GM18951 (cell line): ENCODE data around the gene CYP21A2.
"Not testable (repeated sequence)": the region's sequence is repeated elsewhere in the genome, so short reads cannot be mapped to it uniquely, and the experiment has no call there.

Experiments
- POLR2A ChIP-seq: IDR thresholded peaks from 4 replicates; pipeline ENCODE4 v1.6.1; 2011; ENCODE audit warnings: mild to moderate bottlenecking; ENCODE audit not compliant: insufficient read length, insufficient read depth; ENCODE audit errors: extremely low read depth
- in situ Hi-C: fragments of 300-500 bp; cut with MboI; formaldehyde crosslinking; loops from one replicate; pipeline ENCODE4 v1.12.0; 2022; ENCODE audit warnings: low sequenced_read_pairs, mixed read lengths, inconsistent platforms; ENCODE audit not compliant: unreplicated experiment

CYP21A2 gene

GRCh38 chr6:32028631-32029030 is 9.6 kb upstream of the CYP21A2 start:
- in situ Hi-C loops, result not testable (repeated sequence)

DNA sequence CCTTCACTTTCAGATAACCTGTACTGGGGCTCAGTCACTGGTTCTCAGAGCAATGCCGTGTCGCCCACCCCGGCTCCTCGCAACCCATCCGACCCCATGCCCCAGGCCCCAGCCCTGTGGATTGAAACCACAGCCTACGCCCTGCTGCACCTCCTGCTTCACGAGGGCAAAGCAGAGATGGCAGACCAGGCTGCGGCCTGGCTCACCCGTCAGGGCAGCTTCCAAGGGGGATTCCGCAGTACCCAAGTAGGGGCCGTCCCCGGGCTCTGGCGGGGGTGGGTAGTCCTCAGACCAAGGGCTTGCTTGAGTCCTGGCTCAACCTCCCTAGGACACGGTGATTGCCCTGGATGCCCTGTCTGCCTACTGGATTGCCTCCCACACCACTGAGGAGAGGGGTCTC is 8.7 kb upstream of the CYP21A2 start:
- in situ Hi-C loops, result not testable (repeated sequence)

DNA sequence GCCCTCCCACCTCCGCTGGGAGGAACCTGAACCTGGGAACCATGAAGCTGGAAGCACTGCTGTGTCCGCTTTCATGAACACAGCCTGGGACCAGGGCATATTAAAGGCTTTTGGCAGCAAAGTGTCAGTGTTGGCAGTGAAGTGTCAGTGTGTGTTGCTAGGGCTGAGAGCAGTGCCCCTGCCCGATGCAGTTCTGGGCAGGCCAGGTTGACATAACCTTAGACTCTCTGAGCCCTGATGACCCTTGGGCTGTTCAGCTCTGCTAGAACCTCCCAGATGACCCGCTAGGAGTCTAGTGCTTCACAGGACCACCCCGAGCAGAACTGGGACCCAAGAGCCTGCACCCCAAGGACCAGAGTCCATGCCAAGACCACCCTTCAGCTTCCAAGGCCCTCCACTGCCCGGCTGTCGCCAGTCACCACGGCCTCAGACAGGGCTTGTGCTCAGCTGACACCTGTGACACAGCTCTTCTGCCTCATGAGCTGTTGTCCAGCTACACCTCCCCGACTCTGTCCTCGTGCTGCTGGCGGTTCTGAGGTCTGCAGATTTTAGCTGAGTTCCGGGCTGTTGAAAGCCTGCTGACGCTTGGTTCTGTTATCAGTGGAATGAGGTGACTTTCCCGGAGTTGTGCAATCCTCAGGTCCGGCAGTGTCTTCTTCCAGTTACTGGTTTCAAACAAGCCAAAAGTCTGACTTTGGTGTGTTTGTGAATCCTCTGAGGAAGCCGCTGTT is 2.8 kb upstream of the CYP21A2 start:
- in situ Hi-C loops, result not testable (repeated sequence)

DNA sequence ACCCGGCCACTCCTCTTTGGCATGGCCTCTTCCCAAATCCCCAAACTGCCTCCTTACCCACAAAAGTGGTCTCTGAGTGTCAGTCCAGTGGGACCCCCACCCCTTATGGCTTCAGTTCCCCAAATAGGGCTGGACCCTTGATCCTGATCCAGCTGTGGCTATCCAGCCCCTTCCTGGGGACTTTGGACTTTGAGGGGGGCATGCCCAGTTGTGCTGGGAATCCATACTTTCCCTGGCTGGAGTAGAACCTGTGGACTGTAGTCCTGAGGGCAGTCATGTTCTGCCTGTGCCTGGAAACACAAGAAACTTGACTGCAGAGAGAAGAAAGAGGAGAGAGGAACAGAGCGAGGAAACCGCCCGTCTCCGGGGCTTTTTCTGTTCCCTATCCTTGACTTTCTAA is 1.1 kb upstream of the CYP21A2 start:
- in situ Hi-C loops, result not testable (repeated sequence)

DNA sequence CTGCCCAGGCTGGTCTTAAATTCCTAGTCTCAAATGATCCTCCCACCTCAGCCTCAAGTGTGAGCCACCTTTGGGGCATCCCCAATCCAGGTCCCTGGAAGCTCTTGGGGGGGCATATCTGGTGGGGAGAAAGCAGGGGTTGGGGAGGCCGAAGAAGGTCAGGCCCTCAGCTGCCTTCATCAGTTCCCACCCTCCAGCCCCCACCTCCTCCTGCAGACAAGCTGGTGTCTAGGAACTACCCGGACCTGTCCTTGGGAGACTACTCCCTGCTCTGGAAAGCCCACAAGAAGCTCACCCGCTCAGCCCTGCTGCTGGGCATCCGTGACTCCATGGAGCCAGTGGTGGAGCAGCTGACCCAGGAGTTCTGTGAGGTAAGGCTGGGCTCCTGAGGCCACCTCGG is 663 bp downstream of the CYP21A2 start:
- in situ Hi-C loops, result not testable (repeated sequence)

GRCh38 chr6:32039321-32040274 is 1.4 kb downstream of the CYP21A2 start:
- in situ Hi-C loops, result not testable (repeated sequence)

- in situ Hi-C loops, result not testable (repeated sequence)
These were observed 2.3 kb downstream of the CYP21A2 start for GRCh38 chr6:32040299-32041049.

DNA sequence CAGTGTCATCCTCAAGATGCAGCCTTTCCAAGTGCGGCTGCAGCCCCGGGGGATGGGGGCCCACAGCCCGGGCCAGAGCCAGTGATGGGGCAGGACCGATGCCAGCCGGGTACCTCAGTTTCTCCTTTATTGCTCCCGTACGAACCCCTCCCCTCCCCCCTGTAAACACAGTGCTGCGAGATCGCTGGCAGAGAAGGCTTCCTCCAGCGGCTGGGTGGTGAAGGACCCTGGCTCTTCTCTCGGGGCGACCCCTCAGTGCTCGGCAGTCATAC is 2.8 kb downstream of the CYP21A2 start:
- in situ Hi-C loops, result not testable (repeated sequence)

DNA sequence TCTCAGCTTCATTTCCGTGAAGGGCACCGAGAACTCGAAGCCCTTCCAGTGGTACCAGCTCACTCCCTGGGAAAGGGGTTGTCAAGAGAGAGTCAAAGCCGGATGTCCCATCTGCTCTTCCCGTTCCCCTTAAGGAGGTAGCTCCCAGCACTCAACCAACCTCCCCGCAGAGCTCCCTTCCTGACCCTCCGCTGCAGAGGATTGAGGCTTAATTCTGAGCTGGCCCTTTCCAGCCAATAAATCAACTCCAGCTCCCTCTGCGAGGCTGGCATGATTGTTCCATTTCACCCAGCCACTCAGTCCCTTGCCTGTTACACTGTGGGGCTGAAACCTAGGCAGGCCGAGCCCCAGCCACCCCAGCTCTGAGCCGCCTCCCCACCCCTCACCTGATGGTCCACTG is 3.2 kb downstream of the CYP21A2 start:
- in situ Hi-C loops, result not testable (repeated sequence)

DNA sequence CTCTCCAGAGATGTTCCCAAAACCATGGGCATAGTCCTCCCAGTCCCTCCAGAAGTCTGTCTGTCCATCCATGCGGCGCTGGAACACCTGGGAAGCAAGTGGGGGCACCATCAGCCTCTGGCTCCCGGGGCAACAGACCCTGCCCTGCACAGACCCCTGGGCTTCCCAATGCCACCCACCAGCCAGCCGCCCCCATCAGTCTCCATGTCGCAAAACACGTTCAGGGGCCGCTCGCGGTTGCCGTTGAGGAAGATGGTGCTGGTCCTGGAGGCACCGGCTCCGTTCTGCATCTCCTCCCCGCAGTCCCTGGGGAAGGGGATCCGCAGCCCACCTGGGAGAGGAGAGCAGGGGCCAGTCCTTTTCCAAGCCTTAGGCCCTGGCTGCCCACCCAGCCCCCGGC is 4.1 kb downstream of the CYP21A2 start:
- in situ Hi-C loops, result not testable (repeated sequence)

DNA sequence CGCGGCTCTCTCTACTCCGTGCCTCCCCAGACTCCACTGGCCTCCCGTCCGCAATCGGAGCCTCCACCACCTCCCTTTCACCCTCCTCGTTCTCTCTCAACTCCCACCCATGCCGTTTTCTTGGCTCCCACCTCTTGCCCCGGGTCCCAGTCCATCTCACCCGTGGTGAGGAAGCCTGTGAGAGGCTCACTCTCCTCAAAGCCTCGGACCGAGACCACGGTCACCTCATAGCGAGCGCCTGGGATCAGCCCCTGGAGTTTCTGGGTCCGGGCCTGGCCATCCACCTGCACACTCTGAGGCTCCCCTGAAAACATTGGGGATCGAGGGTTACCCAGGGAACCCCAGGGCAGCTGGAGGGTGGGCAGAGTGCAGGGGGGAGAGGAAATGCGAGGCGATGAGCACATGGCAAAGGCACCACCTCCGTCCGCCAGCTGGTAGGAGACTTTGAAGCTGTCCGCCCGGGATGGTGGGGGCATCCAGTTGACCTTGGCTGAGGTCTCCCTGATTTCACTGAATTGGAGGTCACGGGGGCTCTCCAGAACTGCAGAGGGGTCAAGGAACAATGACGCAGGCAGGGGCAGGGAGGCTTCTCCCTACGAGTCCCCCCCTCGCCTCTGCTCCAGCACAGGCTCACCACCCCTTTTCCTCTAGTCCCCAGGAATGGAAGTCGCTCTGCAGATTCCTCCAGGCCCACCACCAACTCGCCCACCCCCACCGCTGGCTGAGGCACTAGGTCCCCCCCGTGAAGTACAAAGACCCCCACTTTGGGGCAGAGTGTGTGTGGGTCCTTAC is 5.6 kb downstream of the CYP21A2 start:
- in situ Hi-C loops, result not testable (repeated sequence)

GRCh38 chr6:32044916-32045315 is 6.7 kb downstream of the CYP21A2 start:
- in situ Hi-C loops, result not testable (repeated sequence)

GRCh38 chr6:32045811-32046449 is 7.7 kb downstream of the CYP21A2 start:
- TF ChIP-seq POLR2A, result no peak
- in situ Hi-C loops, result no loop called here
